Fibroblast of lung (primary cell): ENCODE measurements around the gene FRMD6. TPM values are rescaled to one million over a fixed set of nuclear protein-coding genes. Genes with fewer than 3 reads are reported as not detected.

Source experiments
- DNase-seq, 2 donors: peaks; one replicate each; pipeline versions ENCODE4 v3.0.0 to v3.0.0-alpha.2; 2010; ENCODE audit warnings: low read depth in 2 of 2
- H2AFZ ChIP-seq: 2 replicates; pipeline ENCODE4 v1.5.1; 2012; ENCODE audit warnings: low read length, control low read depth, inconsistent platforms
- H3K27ac ChIP-seq: 2 replicates; pipeline ENCODE4 v1.5.1; 2011; ENCODE audit warnings: low read length, control low read depth; ENCODE audit not compliant: insufficient read depth
- H3K27me3 ChIP-seq: 2 replicates; pipeline ENCODE4 v1.5.1; 2011; ENCODE audit warnings: mild to moderate bottlenecking, low read length; ENCODE audit not compliant: control insufficient read depth, insufficient read depth
- H3K36me3 ChIP-seq: 2 replicates; pipeline ENCODE4 v1.5.1; 2011; ENCODE audit warnings: low read length; ENCODE audit not compliant: control insufficient read depth, insufficient read depth
- H3K4me1 ChIP-seq: 2 replicates; pipeline ENCODE4 v1.5.1; 2011; ENCODE audit warnings: low read length; ENCODE audit not compliant: control insufficient read depth, insufficient read depth; ENCODE audit errors: extremely low read depth
- H3K4me2 ChIP-seq: 2 replicates; pipeline ENCODE4 v1.5.1; 2011; ENCODE audit warnings: low read length, control low read depth; ENCODE audit not compliant: insufficient read depth; ENCODE audit errors: extremely low read depth
- H3K4me3 ChIP-seq, 4 experiments: fragments of 200-600 bp in 1 of 4; sonication (generic) in 1 of 4; replicated peaks in 1 of 4; 2 replicates each; pipeline ENCODE4 v1.5.1; 2011 to 2016; ENCODE audit warnings: low read length in 4 of 4, low read depth in 3 of 4, mild to moderate bottlenecking in 3 of 4, control low read depth in 2 of 4, inconsistent platforms in 1 of 4, mixed read lengths in 1 of 4; ENCODE audit not compliant: insufficient read depth in 1 of 4; ENCODE audit errors: control extremely low read depth in 1 of 4
- H3K79me2 ChIP-seq: 2 replicates; pipeline ENCODE4 v1.5.1; 2012; ENCODE audit warnings: mild to moderate bottlenecking, low read length, inconsistent platforms; ENCODE audit not compliant: control insufficient read depth, insufficient read depth
- H3K9ac ChIP-seq: 2 replicates; pipeline ENCODE4 v1.5.1; 2011; ENCODE audit warnings: mild to moderate bottlenecking, low read length, control low read depth; ENCODE audit not compliant: insufficient read depth
- H3K9me3 ChIP-seq: 2 replicates; pipeline ENCODE4 v1.5.1; 2012; ENCODE audit warnings: low read depth, low read length; ENCODE audit not compliant: control insufficient read depth, insufficient read depth
- H4K20me1 ChIP-seq: 2 replicates; pipeline ENCODE4 v1.5.1; 2011; ENCODE audit warnings: low read length; ENCODE audit not compliant: control insufficient read depth, insufficient read depth; ENCODE audit errors: extremely low read depth
- CTCF ChIP-seq, 2 donors: IDR thresholded peaks in 1 of 2; conservative IDR thresholded peaks in 1 of 2; 1 replicate in 1 of 2; 2 replicates in 1 of 2; pipeline ENCODE4 v1.5.1; 2011 to 2012; ENCODE audit warnings: low read length in 2 of 2, control low read depth in 1 of 2, inconsistent platforms in 1 of 2, low read depth in 1 of 2, mild to moderate bottlenecking in 1 of 2
- EZH2 ChIP-seq: IDR thresholded peaks from 2 replicates; pipeline ENCODE4 v1.5.1; 2012; ENCODE audit warnings: low read length, control low read depth, mild to moderate bottlenecking; ENCODE audit errors: missing control alignments
- polyA plus RNA-seq, 2 donors: library from polyadenylated mRNA; depleted of rRNA in 1 of 2; stranded (reverse) in 1 of 2; unstranded in 1 of 2; fragments of >200 nt; gene quantifications; 2 replicates each; pipeline ENCODE4 v1.2.1, GENCODE V29; 2011 to 2012; ENCODE audit warnings: missing spikeins in 1 of 2
- total RNA-seq: library from RNA; depleted of rRNA; stranded (reverse); fragments of >200 nt; gene quantifications from 2 replicates; pipeline ENCODE4 v1.2.1, GENCODE V29; 2014

FRMD6 gene
- total and polyA plus RNA-seq, 2 donors (not counting 1 experiment from before 2014, with no cell fraction given), result 200 to 222 TPM

- TF ChIP-seq EZH2 (no peak), CTCF (conservative IDR thresholded peaks at IDR 0.05 in 1 of 2, IDR thresholded peaks at IDR 0.05 in 1 of 2; ENCODE audit: low read depth in 1 of 2, low read length in 2 of 2) (peak; percentile 66 to 73)
- Histone ChIP-seq H3K9me3 (no peaks in the 10 kb centered on the region), H3K4me1 (no peaks in the 10 kb centered on the region), H3K27me3 (no peaks in the 10 kb centered on the region), H3K79me2 (no peaks in the 10 kb centered on the region), H2AFZ (no peak overlapping the region), H3K27ac (no peak overlapping the region), H3K4me2 (peak overlapping the region; percentile 48), H3K4me3 (peak overlapping the region in 1 of 4 experiments; percentile 34), H3K36me3 (no peaks in the 10 kb centered on the region), H4K20me1 (no peaks in the 10 kb centered on the region), H3K9ac (no peak overlapping the region)
- DNase-seq, result peak; percentile 37 to 70
Observed at GRCh38 chr14:51780006-51780692, 128.4 kb downstream of the FRMD6 start.

Other genes with a start within 250 kb of the FRMD6 start
- 19.0 and 21.5 TPM in 2 replicates for gene GNG2, start 208.7 kb downstream of the FRMD6 start, total RNA-seq
- gene GNG2, start 208.7 kb downstream of the FRMD6 start, polyA plus RNA-seq, result 21.1 and 37.0 TPM in 2 replicates